Keratinocyte (primary cell): Measurements from ENCODE around the gene HGS.
A peak's percentile ranks its signal among the peaks of the same experiment; 100 is the strongest.

Source experiments
- CTCF ChIP-seq, 3 experiments: IDR thresholded peaks in 1 of 3; conservative IDR thresholded peaks in 1 of 3; optimal IDR thresholded peaks in 1 of 3; 2 replicates in 2 of 3; 3 replicates in 1 of 3; pipeline versions ENCODE3 to v1.5.1; 2011; ENCODE audit warnings: low read length in 3 of 3, mild to moderate bottlenecking in 3 of 3, moderate library complexity in 2 of 3, control low read depth in 1 of 3, inconsistent platforms in 1 of 3; ENCODE audit not compliant: insufficient read depth in 2 of 3; ENCODE audit errors: extremely low read depth in 1 of 3
- EZH2 ChIP-seq: IDR thresholded peaks from one replicate; pipeline ENCODE4 v1.6.1; 2012; ENCODE audit warnings: inconsistent platforms, mild to moderate bottlenecking, low read length, moderate library complexity

- TF ChIP-seq CTCF (optimal IDR thresholded peaks at IDR 0.05 in 1 of 3, IDR thresholded peaks at IDR 0.05 in 1 of 3, conservative IDR thresholded peaks at IDR 0.05 in 1 of 3; ENCODE audit: extremely low read depth in 1 of 3, insufficient read depth in 2 of 3, low read length in 3 of 3), result peak; percentile 89 to 96 (median 94)
- no peak for TF ChIP-seq EZH2
Observed at GRCh38 chr17:81733507-81734404, 49.9 kb downstream of the HGS start.
